HepG2 (cell line): Measurements from ENCODE around the gene TCF12. TPM values are rescaled to one million over a fixed set of nuclear protein-coding genes. Genes with fewer than 3 reads are reported as not detected.

Experiments
- ATAC-seq: fragments of 200-7000 bp; cut with Tn5 transposase; 3 replicates; pipeline ENCODE4 v1.9.1; 2020; ENCODE audit warnings: mild to moderate bottlenecking, moderate library complexity
- BruUV-seq: library from RNA; stranded (reverse); fragments of 400-500 nt; replicated peaks from 2 replicates; lab custom pipeline; 2021; lab: Mats Ljungman, UMichigan
- CTCF ChIA-PET: fragments of 300-600 bp; formaldehyde crosslinking; extraction: SDS; loops from one replicate; lab custom pipeline; 2021; ENCODE audit warnings: low total read pairs, inconsistent platforms, low intra/inter-chr PET ratio; lab: Yijun Ruan, JAX
- POLR2A ChIA-PET: fragments of 350-600 bp; sonication (Branson Sonifier 250); formaldehyde crosslinking; loops from one replicate; lab custom pipeline; 2020; ENCODE audit warnings: antibody characterized with exemption, inconsistent platforms; lab: Yijun Ruan, JAX
- DNase-seq: peaks from one replicate; pipeline ENCODE4 v3.0.0-alpha.2; 2015; ENCODE audit warnings: low spot score
- FAIRE-seq: peaks from 3 replicates; lab custom pipeline; 2011; peaks lifted over from hg19 to GRCh38; lab: Jason Lieb, UNC
- H2AFZ ChIP-seq: one replicate; pipeline ENCODE4 v1.6.1; 2011; ENCODE audit warnings: low read length, inconsistent platforms
- H3K27ac ChIP-seq: fragments of 300-600 bp; 3 replicates; pipeline ENCODE4 v1.8.0; 2011; ENCODE audit warnings: mixed run types, mild to moderate bottlenecking, mixed read lengths, low read length, inconsistent platforms; ENCODE audit not compliant: insufficient read depth; ENCODE audit errors: extremely low read length
- H3K27me3 ChIP-seq, 2 experiments: fragments of 200-600 bp in 1 of 2; 2 replicates in 1 of 2; 3 replicates in 1 of 2; pipeline versions ENCODE4 v1.6.0 to v1.8.0; 2011; ENCODE audit warnings: low read length in 2 of 2, mild to moderate bottlenecking in 2 of 2, moderate library complexity in 2 of 2, inconsistent platforms in 1 of 2; ENCODE audit not compliant: insufficient read depth in 2 of 2, control insufficient read depth in 1 of 2
- H3K36me3 ChIP-seq, 2 experiments: fragments of 200-600 bp in 1 of 2; replicated peaks in 1 of 2; 2 replicates in 1 of 2; 3 replicates in 1 of 2; pipeline versions ENCODE4 v1.5.1 to v1.8.0; 2011; ENCODE audit warnings: low read length in 2 of 2, inconsistent platforms in 1 of 2; ENCODE audit not compliant: insufficient read depth in 2 of 2, control insufficient read depth in 1 of 2
- H3K4me1 ChIP-seq: 2 replicates; pipeline ENCODE4 v1.5.1; 2012; ENCODE audit warnings: low read length, inconsistent platforms; ENCODE audit not compliant: insufficient read depth
- H3K4me2 ChIP-seq: 2 replicates; pipeline ENCODE4 v1.6.0; 2011; ENCODE audit warnings: low read depth, low read length, inconsistent platforms
- H3K4me3 ChIP-seq, 3 experiments: fragments of 200-600 bp in 1 of 3; sonication (generic), shearing (Covaris generic) in 1 of 3; replicated peaks in 1 of 3; 2 replicates each; pipeline ENCODE4 v1.5.1; 2011 to 2016; ENCODE audit warnings: low read length in 3 of 3, inconsistent platforms in 2 of 3, low read depth in 2 of 3, mild to moderate bottlenecking in 2 of 3, control low read depth in 1 of 3, mixed read lengths in 1 of 3; ENCODE audit not compliant: insufficient read depth in 1 of 3
- H3K79me2 ChIP-seq: one replicate; pipeline ENCODE4 v1.6.1; 2011; ENCODE audit warnings: low read length, inconsistent platforms; ENCODE audit not compliant: insufficient read depth
- H3K9ac ChIP-seq: 2 replicates; pipeline ENCODE4 v1.6.0; 2011; ENCODE audit warnings: mild to moderate bottlenecking, low read depth, low read length, inconsistent platforms; ENCODE audit not compliant: insufficient read depth
- H3K9me3 ChIP-seq: 2 replicates; pipeline ENCODE4 v1.5.1; 2012; ENCODE audit warnings: mild to moderate bottlenecking, low read length
- H4K20me1 ChIP-seq: 2 replicates; pipeline ENCODE4 v1.6.0; 2011; ENCODE audit warnings: inconsistent platforms, mild to moderate bottlenecking, low read length, moderate library complexity; ENCODE audit not compliant: insufficient read depth
- GLI4 ChIP-seq: sonication (generic); formaldehyde crosslinking; IDR thresholded peaks from 2 replicates; pipeline ENCODE4 v1.5.1; 2020; ENCODE audit warnings: missing genetic modification reagents, mild to moderate bottlenecking, moderate library complexity, borderline replicate concordance
- MAFF ChIP-seq: IDR thresholded peaks from 2 replicates; pipeline ENCODE4 v1.6.1; 2011; ENCODE audit warnings: low read depth, low read length, improper control_type of control experiment
- MED8 ChIP-seq: sonication (generic); formaldehyde crosslinking; IDR thresholded peaks from 2 replicates; pipeline ENCODE4 v1.8.1; 2023; ENCODE audit warnings: mild to moderate bottlenecking, missing genetic modification reagents; ENCODE audit not compliant: insufficient replicate concordance
- MZF1 ChIP-seq: sonication (generic); formaldehyde crosslinking; IDR thresholded peaks from 2 replicates; pipeline ENCODE4 v1.8.1; 2023; ENCODE audit warnings: mild to moderate bottlenecking, missing genetic modification reagents, borderline replicate concordance
- NFATC3 ChIP-seq: sonication (generic); formaldehyde crosslinking; IDR thresholded peaks from 2 replicates; pipeline ENCODE4 v1.5.1; 2020; ENCODE audit warnings: mild to moderate bottlenecking, missing genetic modification reagents
- PBX2 ChIP-seq: IDR thresholded peaks from 2 replicates; pipeline ENCODE4 v1.6.1; 2016; ENCODE audit warnings: control low read depth
- PHF20 ChIP-seq: sonication (generic); formaldehyde crosslinking; IDR thresholded peaks from 2 replicates; pipeline ENCODE4 v1.5.0; 2020; ENCODE audit warnings: mild to moderate bottlenecking, missing genetic modification reagents
- RAD21 ChIP-seq: fragments of 450-650 bp; formaldehyde crosslinking; IDR thresholded peaks from 2 replicates; pipeline ENCODE4 v1.5.0; 2020; ENCODE audit warnings: mild to moderate bottlenecking
- RELA ChIP-seq: sonication (generic); formaldehyde crosslinking; IDR thresholded peaks from 2 replicates; pipeline ENCODE4 v1.4.0; 2020; ENCODE audit warnings: missing genetic modification reagents
- U2AF1 ChIP-seq: fragments of 200-400 bp; formaldehyde crosslinking; optimal IDR thresholded peaks from 2 replicates; pipeline ENCODE3; 2017; ENCODE audit warnings: mild to moderate bottlenecking, low read depth, low read length
- ZNF33B ChIP-seq: sonication (generic); formaldehyde crosslinking; IDR thresholded peaks from 2 replicates; pipeline ENCODE4 v1.5.1; 2020; ENCODE audit warnings: mild to moderate bottlenecking, missing genetic modification reagents
- ZNF354B ChIP-seq: sonication (generic); formaldehyde crosslinking; IDR thresholded peaks from 2 replicates; pipeline ENCODE4 v1.8.0; 2022; ENCODE audit warnings: mild to moderate bottlenecking, missing genetic modification reagents
- ZNF431 ChIP-seq: sonication (generic); formaldehyde crosslinking; IDR thresholded peaks from 2 replicates; pipeline ENCODE4 v1.9.0; 2022; ENCODE audit warnings: missing genetic modification reagents, low read depth, mild to moderate bottlenecking, borderline replicate concordance
- ZNF556 ChIP-seq: sonication (generic); formaldehyde crosslinking; IDR thresholded peaks from 2 replicates; pipeline ENCODE4 v1.4.0; 2020; ENCODE audit warnings: mild to moderate bottlenecking, missing genetic modification reagents, borderline replicate concordance
- ZNF564 ChIP-seq: sonication (generic); formaldehyde crosslinking; IDR thresholded peaks from 2 replicates; pipeline ENCODE4 v1.8.1; 2023; ENCODE audit warnings: mild to moderate bottlenecking, missing genetic modification reagents
- ZNF609 ChIP-seq: sonication (generic); formaldehyde crosslinking; IDR thresholded peaks from 2 replicates; pipeline ENCODE4 v1.4.0; 2020; ENCODE audit warnings: mild to moderate bottlenecking, missing genetic modification reagents, borderline replicate concordance
- WGBS: methylation state at CpG from one replicate; pipeline ENCODE4 v1.1.6; 2017; ENCODE audit warnings: low lambda C conversion rate; 5-methylcytosine and 5-hydroxymethylcytosine counted together
- in situ Hi-C: cut with HindIII; loops from 2 replicates; pipeline ENCODE4 v1.10.0; 2017; ENCODE audit warnings: low pct_unique_long_range_greater_than_20kb; ENCODE audit not compliant: extremely low pct_ligation_motif_present
- intact Hi-C: fragments of 100-400 bp; cut with micrococcal nuclease; formaldehyde crosslinking; loops from one replicate; pipeline ENCODE4 v1.10.0; 2022; ENCODE audit not compliant: unreplicated experiment
- polyA plus RNA-seq, 8 experiments: library from polyadenylated mRNA; depleted of rRNA in 3 of 8; stranded (reverse) in 7 of 8; unstranded in 1 of 8; fragments of >200 nt; fragmentation: Illumina TruSeq in 4 of 8; extraction: Trizol in 4 of 8; gene quantifications; 2 replicates each; pipeline versions ENCODE4 v1.2.1 to v1.2.3, GENCODE V29; 2011 to 2016; ENCODE audit warnings: low read depth in 4 of 8, missing spikeins in 1 of 8, mixed read lengths in 1 of 8; ENCODE audit not compliant: insufficient read depth in 1 of 8
- total RNA-seq, 5 experiments: library from RNA; depleted of rRNA; stranded (reverse); fragments of >200 nt; fragmentation: Illumina TruSeq; extraction: Trizol; gene quantifications; 2 replicates each; pipeline ENCODE4 v1.2.3, GENCODE V29; 2016; ENCODE audit warnings: low read depth in 1 of 5
- TF ChIP-seq, protein P1 (sequence below): sonication (generic); formaldehyde crosslinking; IDR thresholded peaks from 2 replicates; pipeline ENCODE4 v1.4.0; 2020; ENCODE audit warnings: missing genetic modification reagents

Gene TCF12
- total and polyA plus RNA-seq, 2 of the 13 experiments (the other 11 are each of a cell fraction or from before 2014, with no cell fraction given), result 48.6 to 51.1 TPM

DNA sequence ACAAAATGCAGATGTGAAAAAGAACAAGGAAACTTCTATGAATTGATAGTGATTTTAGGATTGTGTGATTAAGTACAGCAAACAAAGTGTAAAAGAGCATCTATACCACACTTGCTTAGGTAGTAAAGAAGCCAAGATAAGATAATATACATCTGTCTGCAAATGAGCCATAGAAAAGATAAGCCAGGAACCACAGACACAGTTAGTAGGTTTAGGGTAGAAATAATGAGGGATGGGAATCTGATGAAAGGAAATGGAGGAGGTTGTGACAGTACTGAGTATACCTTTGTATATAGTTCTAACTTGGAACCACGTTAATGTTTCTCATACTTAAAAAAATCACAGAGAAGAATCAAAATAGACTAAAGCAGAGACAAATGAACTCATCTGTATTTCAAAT is 54.0 kb downstream of the TCF12 start (continued):
- TF ChIP-seq ZNF609 (CRISPR knock-in tag) (no peak), NFATC3 (CRISPR knock-in tag) (no peak)
- TF ChIP-seq, all 625 proteins: peak for 0

- peaks cover 85% of the 10 kb centered on the region for H3K79me2 ChIP-seq
- no peaks in the 10 kb centered on the region for H3K27me3 ChIP-seq
- DNase-seq (no peak), FAIRE-seq (no peak), ATAC-seq (no peak)
- in situ Hi-C loops (no loop called here), intact Hi-C loops (no loop called here)
- H3K36me3 ChIP-seq, result no peaks in the 10 kb centered on the region
- no peak overlapping the region for H2AFZ ChIP-seq
- H3K4me3 ChIP-seq, result no peak overlapping the region
- no TSS peak for BruUV-seq
- ChIA-PET POLR2A (no interaction called here), CTCF (no interaction called here)
- no peak overlapping the region for H3K27ac ChIP-seq
- no peaks in the 10 kb centered on the region; the same call in 1 of the 2 replicates for H4K20me1 ChIP-seq
- no peak overlapping the region for H3K9ac ChIP-seq
- H3K9me3 ChIP-seq, result no peaks in the 10 kb centered on the region
- H3K4me2 ChIP-seq, result no peak overlapping the region
- WGBS, result 97% methylated on average over 1 of the region's 1 CpG
- peaks cover 63% of the 10 kb centered on the region for H3K4me1 ChIP-seq
- TF ChIP-seq ZNF431 (no peak), RAD21 (CRISPR knock-in tag) (no peak), PHF20 (CRISPR knock-in tag) (no peak), RELA (CRISPR knock-in tag) (no peak), MED8 (CRISPR knock-in tag) (no peak), ZNF564 (CRISPR knock-in tag) (no peak), MZF1 (CRISPR knock-in tag) (no peak), ZNF354B (CRISPR knock-in tag) (no peak), MAFF (no peak), U2AF1 (no peak), ZNF556 (CRISPR knock-in tag) (no peak), PBX2 (no peak), ZNF33B (CRISPR knock-in tag) (no peak), GLI4 (CRISPR knock-in tag) (no peak)
- TF ChIP-seq, protein P1, sequence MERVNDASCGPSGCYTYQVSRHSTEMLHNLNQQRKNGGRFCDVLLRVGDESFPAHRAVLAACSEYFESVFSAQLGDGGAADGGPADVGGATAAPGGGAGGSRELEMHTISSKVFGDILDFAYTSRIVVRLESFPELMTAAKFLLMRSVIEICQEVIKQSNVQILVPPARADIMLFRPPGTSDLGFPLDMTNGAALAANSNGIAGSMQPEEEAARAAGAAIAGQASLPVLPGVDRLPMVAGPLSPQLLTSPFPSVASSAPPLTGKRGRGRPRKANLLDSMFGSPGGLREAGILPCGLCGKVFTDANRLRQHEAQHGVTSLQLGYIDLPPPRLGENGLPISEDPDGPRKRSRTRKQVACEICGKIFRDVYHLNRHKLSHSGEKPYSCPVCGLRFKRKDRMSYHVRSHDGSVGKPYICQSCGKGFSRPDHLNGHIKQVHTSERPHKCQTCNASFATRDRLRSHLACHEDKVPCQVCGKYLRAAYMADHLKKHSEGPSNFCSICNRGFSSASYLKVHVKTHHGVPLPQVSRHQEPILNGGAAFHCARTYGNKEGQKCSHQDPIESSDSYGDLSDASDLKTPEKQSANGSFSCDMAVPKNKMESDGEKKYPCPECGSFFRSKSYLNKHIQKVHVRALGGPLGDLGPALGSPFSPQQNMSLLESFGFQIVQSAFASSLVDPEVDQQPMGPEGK (CRISPR knock-in tag), result no peak
These were observed 55.0 kb downstream of the TCF12 start for GRCh38 chr15:56973463-56973862.
